Smooth muscle cell (in vitro differentiated cells): ENCODE measurements around the gene LEP. TPM values are rescaled to one million over a fixed set of nuclear protein-coding genes. Genes with fewer than 3 reads are reported as not detected.
A peak's percentile ranks its signal among the peaks of the same experiment; 100 is the strongest.

ENCODE experiments used
- DNase-seq: peaks from one replicate; lab custom pipeline; 2025; ENCODE audit not compliant: unreplicated experiment; lab: John Stamatoyannopoulos, UW
- H2AFZ ChIP-seq: fragments of 200-600 bp; sonication (generic); 2 replicates; pipeline ENCODE4 v1.6.0; 2016; ENCODE audit warnings: antibody characterized with exemption, low read depth, mild to moderate bottlenecking
- H3F3A ChIP-seq: fragments of 200-600 bp; sonication (generic); 2 replicates; pipeline ENCODE4 v1.6.0; 2017; ENCODE audit warnings: antibody characterized with exemption, low read depth
- H3K27ac ChIP-seq: fragments of 200-600 bp; sonication (generic); 2 replicates; pipeline ENCODE4 v1.5.1; 2016; ENCODE audit warnings: low read depth, mild to moderate bottlenecking
- H3K27me3 ChIP-seq: fragments of 200-600 bp; sonication (generic); 2 replicates; pipeline ENCODE4 v1.6.1; 2016; ENCODE audit warnings: low read depth, mild to moderate bottlenecking
- H3K36me3 ChIP-seq: fragments of 200-600 bp; sonication (generic); 2 replicates; pipeline ENCODE4 v1.5.1; 2016; ENCODE audit warnings: low read depth
- H3K4me1 ChIP-seq: fragments of 200-600 bp; sonication (generic); 2 replicates; pipeline ENCODE4 v1.5.1; 2016; ENCODE audit warnings: low read depth
- H3K4me2 ChIP-seq: fragments of 200-600 bp; sonication (generic); 2 replicates; pipeline ENCODE4 v1.6.0; 2016; ENCODE audit warnings: mild to moderate bottlenecking
- H3K4me3 ChIP-seq: fragments of 200-600 bp; sonication (generic); 2 replicates; pipeline ENCODE4 v1.5.1; 2016; ENCODE audit warnings: mild to moderate bottlenecking
- H3K79me2 ChIP-seq: fragments of 200-600 bp; sonication (generic); 2 replicates; pipeline ENCODE4 v1.6.0; 2016; ENCODE audit warnings: low read depth, mild to moderate bottlenecking
- H3K9ac ChIP-seq: fragments of 200-600 bp; sonication (generic); 2 replicates; pipeline ENCODE4 v1.6.0; 2016; ENCODE audit warnings: low read depth
- H3K9me3 ChIP-seq: fragments of 200-600 bp; sonication (generic); replicated peaks from 2 replicates; pipeline ENCODE4 v1.5.1; 2016; ENCODE audit warnings: low read depth
- H4K20me1 ChIP-seq: fragments of 200-600 bp; sonication (generic); 2 replicates; pipeline ENCODE4 v1.6.0; 2016; ENCODE audit warnings: low read depth
- WGBS: methylation state at CpG from one replicate; pipeline ENCODE4 v1.1.7; 2016; ENCODE audit warnings: low lambda C conversion rate; 5-methylcytosine and 5-hydroxymethylcytosine counted together
- polyA plus RNA-seq: library from polyadenylated mRNA; unstranded; fragments of >200 nt; fragmentation: Nextera tagmentation; extraction: Ambion mirVana; gene quantifications from 2 replicates; pipeline ENCODE4 v1.2.1, GENCODE V29; 2016
- total RNA-seq: library from RNA; depleted of rRNA; stranded (reverse); fragments of >200 nt; gene quantifications from 2 replicates; pipeline ENCODE4 v1.2.3, GENCODE V29; 2014
- TF ChIP-seq, protein P1 (sequence below): fragments of 200-600 bp; sonication (generic); IDR thresholded peaks from 2 replicates; pipeline ENCODE4 v1.5.1; 2017; ENCODE audit warnings: borderline replicate concordance, mild to moderate bottlenecking, antibody characterized with exemption; ENCODE audit not compliant: insufficient read depth, poor library complexity, severe bottlenecking

LEP gene
- total and polyA plus RNA-seq, 2 experiments from 2014 or later, result not detected

DNA sequence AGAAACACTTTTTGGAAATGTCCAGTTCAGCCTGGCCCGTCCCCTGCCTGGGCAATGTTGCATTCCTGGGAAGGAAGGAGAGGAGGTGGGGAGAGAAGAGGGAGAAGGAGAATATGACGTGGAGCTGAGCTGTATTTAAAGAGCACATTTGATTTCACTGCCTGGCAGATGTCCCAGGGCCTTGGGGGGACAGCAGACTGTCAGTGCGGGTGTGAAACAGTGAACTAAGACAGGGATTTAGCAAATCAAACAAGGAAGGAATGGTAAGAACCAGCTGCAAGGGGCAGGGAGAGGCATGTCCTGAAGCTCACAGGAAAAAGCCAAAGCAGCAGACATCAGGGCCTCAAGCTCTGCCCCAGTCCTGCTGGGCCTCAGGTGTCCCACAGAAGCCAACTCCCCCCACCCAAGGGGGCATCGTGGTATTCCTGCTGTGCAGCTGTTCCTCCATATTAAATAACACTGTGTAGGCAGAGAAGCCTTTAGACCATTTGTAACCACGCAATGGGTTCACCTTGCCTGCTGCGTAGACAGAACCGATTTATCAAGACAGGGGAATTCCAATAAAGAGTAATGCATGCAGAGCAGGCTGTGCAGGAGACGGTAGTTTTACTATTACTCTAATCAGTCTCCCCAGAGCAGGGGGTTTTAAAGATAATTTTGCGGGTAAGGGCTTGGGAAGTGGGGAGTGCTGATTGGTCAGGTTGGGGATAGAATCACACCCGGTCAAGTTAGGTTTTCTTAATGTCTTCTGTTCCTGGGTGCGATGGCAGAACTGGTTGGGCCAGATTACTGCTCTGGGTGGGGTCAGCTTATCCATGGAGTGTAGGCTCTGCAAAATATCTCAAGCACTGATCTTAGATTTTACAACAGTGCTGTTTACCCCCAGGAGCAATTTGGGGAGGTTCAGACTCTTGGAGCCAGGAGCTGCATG lies 18.3 kb downstream of the LEP start:
- Histone ChIP-seq H3K27ac (peak overlapping the region; percentile 11), H3K27me3 (no peaks in the 10 kb centered on the region), H3K4me1 (peaks cover 13% of the 10 kb centered on the region), H3K9me3 (no peaks in the 10 kb centered on the region), H3K36me3 (no peaks in the 10 kb centered on the region), H4K20me1 (no peaks in the 10 kb centered on the region), H3K4me2 (peak overlapping the region; percentile 71), H2AFZ (peak overlapping the region; percentile 9), H3K4me3 (no peak overlapping the region), H3F3A (no peaks in the 10 kb centered on the region), H3K9ac (peak overlapping the region; percentile 8), H3K79me2 (no peaks in the 10 kb centered on the region)
- DNase-seq, result peak; percentile 9
- 28% methylated on average over 11 of the region's 11 CpGs for WGBS
- TF ChIP-seq, protein P1, sequence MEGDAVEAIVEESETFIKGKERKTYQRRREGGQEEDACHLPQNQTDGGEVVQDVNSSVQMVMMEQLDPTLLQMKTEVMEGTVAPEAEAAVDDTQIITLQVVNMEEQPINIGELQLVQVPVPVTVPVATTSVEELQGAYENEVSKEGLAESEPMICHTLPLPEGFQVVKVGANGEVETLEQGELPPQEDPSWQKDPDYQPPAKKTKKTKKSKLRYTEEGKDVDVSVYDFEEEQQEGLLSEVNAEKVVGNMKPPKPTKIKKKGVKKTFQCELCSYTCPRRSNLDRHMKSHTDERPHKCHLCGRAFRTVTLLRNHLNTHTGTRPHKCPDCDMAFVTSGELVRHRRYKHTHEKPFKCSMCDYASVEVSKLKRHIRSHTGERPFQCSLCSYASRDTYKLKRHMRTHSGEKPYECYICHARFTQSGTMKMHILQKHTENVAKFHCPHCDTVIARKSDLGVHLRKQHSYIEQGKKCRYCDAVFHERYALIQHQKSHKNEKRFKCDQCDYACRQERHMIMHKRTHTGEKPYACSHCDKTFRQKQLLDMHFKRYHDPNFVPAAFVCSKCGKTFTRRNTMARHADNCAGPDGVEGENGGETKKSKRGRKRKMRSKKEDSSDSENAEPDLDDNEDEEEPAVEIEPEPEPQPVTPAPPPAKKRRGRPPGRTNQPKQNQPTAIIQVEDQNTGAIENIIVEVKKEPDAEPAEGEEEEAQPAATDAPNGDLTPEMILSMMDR, result no peak

DNA sequence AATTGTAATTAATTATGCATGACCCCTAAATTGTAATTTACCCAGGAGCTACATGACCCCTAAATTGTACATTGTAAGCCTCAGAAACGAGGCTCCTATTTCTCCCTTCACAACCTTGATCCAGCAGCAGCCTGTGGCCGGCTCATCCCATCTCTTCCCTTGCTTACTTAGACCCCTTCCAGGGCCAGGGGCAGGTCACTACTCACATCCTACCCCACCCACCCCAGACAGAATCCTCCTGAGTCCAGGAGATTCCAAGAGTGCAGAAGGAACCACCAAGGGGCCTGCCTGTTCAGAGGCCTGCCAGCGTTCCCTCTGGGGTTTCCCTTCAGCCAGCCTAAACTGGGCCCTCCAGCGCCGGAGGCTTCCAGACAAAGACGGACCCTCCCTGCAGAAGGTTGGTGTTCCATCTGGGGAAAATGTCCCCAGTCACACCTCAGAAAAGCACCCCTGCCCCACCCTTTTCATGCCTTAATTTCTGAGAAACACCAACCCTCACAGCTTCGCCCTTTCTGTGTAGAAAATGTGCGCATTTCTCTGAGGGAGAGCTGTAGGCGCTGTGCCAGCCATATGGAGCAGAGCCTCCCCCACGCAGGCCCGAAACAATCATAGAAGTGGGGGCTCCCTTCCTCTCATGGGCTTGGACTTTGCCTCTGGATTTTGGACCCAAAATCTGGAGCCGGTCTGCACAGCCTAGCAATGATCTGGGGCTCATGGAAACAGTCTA lies 19.2 kb downstream of the LEP start:
- H3K9ac ChIP-seq, result no peak overlapping the region
- no peaks in the 10 kb centered on the region for H3K9me3 ChIP-seq
- no peak overlapping the region for H3K27ac ChIP-seq
- no peak overlapping the region for H2AFZ ChIP-seq
- H3K4me2 ChIP-seq, result peak overlapping the region; percentile 71
- WGBS, result 85% methylated on average over 12 of the region's 12 CpGs
- no peaks in the 10 kb centered on the region for H4K20me1 ChIP-seq
- TF ChIP-seq, protein P1, result no peak
- H3K79me2 ChIP-seq, result no peaks in the 10 kb centered on the region
- peaks cover 13% of the 10 kb centered on the region for H3K4me1 ChIP-seq
- no peak overlapping the region for H3K4me3 ChIP-seq
- no peaks in the 10 kb centered on the region for H3K27me3 ChIP-seq
- no peaks in the 10 kb centered on the region for H3K36me3 ChIP-seq
- H3F3A ChIP-seq, result no peaks in the 10 kb centered on the region
- no peak for DNase-seq

DNA sequence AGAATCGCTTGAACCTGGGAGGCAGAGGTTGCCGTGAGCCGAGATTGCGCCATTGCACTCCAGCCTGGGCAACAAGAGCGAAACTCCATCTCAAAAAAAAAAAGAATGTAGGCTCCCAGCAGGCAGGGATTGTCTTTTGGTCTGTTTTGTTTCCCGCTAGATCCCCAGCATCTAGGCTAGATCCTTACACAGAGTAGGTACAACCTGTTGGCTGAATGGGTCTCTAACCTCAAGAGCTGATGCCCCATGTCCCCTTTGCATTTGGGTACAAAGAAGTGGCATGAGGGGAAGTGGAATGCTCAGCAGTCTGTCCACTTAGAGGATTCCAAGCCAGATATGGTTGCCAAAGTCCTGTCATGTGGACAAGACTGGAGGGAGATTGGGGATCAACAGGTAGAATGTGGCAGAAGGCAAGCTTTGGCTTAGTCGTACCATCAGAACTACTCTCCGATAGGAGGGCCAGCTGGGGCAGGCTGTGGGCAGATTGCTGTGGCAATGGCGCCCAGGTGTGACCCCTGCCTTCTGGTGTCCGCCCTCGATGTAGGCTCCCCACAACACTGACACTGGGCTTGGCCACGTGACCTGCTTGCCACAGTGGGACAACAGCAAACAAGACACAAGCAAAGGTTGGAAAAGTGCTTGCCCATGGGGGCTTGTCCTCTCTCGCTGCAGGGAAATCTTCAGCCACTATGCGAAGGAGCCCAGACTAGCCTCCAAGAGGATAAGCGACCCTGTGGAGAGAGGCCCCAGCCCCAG lies 21.4 kb downstream of the LEP start:
- no peak for DNase-seq
- no peaks in the 10 kb centered on the region for H3K79me2 ChIP-seq
- TF ChIP-seq, protein P1, result no peak
- peaks cover 25% of the 10 kb centered on the region for H3K4me1 ChIP-seq
- 95% methylated on average over 15 of the region's 15 CpGs for WGBS
- H4K20me1 ChIP-seq, result no peaks in the 10 kb centered on the region
- H3K27ac ChIP-seq, result no peak overlapping the region
- no peak overlapping the region for H3K9ac ChIP-seq
- no peaks in the 10 kb centered on the region for H3K27me3 ChIP-seq
- H2AFZ ChIP-seq, result no peak overlapping the region
- H3F3A ChIP-seq, result peaks cover 3% of the 10 kb centered on the region
- H3K36me3 ChIP-seq, result no peaks in the 10 kb centered on the region
- H3K9me3 ChIP-seq, result no peaks in the 10 kb centered on the region
- no peak overlapping the region for H3K4me2 ChIP-seq
- no peak overlapping the region for H3K4me3 ChIP-seq
